B cell (primary cell): ENCODE results near the gene NUP155. TPM values are rescaled to one million over a fixed set of nuclear protein-coding genes. Genes with fewer than 3 reads are reported as not detected.

Source experiments
- ATAC-seq: fragments of 200-7000 bp; cut with Tn5 transposase; one replicate; pipeline ENCODE4 v1.10.0; 2021; ENCODE audit warnings: low read depth, mild to moderate bottlenecking, moderate number of reproducible peaks, moderate library complexity
- CTCF ChIA-PET: fragments of 350-600 bp; sonication (Branson Sonifier 250); formaldehyde crosslinking; loops from one replicate; lab custom pipeline; 2021; ENCODE audit warnings: antibody characterized with exemption, inconsistent platforms; lab: Charles Lee
- POLR2A ChIA-PET: fragments of 350-600 bp; sonication (Branson Sonifier 250); formaldehyde crosslinking; loops from one replicate; lab custom pipeline; 2021; ENCODE audit warnings: antibody characterized with exemption; lab: Charles Lee
- DNase-seq: peaks from one replicate; pipeline ENCODE4 v3.0.0; 2013
- H2AFZ ChIP-seq: 2 replicates; pipeline ENCODE4 v1.6.1; 2012; ENCODE audit warnings: mild to moderate bottlenecking, low read depth, low read length; ENCODE audit not compliant: insufficient read depth, poor library complexity, severe bottlenecking
- H3K27ac ChIP-seq, 2 donors: 1 replicate in 1 of 2; 2 replicates in 1 of 2; pipeline ENCODE4 v1.5.1; 2012 to 2013; ENCODE audit warnings: low read length in 2 of 2, mild to moderate bottlenecking in 2 of 2, moderate library complexity in 1 of 2
- H3K27me3 ChIP-seq, 4 experiments: fragments of 200-600 bp in 1 of 4; sonication (generic) in 1 of 4; replicated peaks in 1 of 4; 1 replicate in 2 of 4; 2 replicates in 2 of 4; pipeline versions ENCODE4 v1.6.1 to v1.7.0; 2013 to 2016; ENCODE audit warnings: low read length in 3 of 4, mild to moderate bottlenecking in 2 of 4, mixed read lengths in 1 of 4, moderate library complexity in 1 of 4; ENCODE audit not compliant: insufficient read depth in 4 of 4, control insufficient read depth in 3 of 4; ENCODE audit errors: control extremely low read depth in 1 of 4
- H3K36me3 ChIP-seq, 2 experiments: replicated peaks in 1 of 2; 1 replicate in 1 of 2; 2 replicates in 1 of 2; pipeline versions ENCODE4 v1.6.1 to v1.7.1; 2013; ENCODE audit warnings: low read length in 1 of 2; ENCODE audit not compliant: insufficient read depth in 2 of 2, control insufficient read depth in 1 of 2; ENCODE audit errors: control extremely low read depth in 1 of 2, extremely low read depth in 1 of 2
- H3K4me1 ChIP-seq, 2 donors: fragments of 200-600 bp in 1 of 2; sonication (generic) in 1 of 2; 1 replicate in 1 of 2; 2 replicates in 1 of 2; pipeline versions ENCODE4 v1.5.1 to v1.6.1; 2013 to 2017; ENCODE audit warnings: low read length in 2 of 2; ENCODE audit not compliant: control insufficient read depth in 2 of 2, insufficient read depth in 2 of 2
- H3K4me2 ChIP-seq: replicated peaks from 2 replicates; pipeline ENCODE3; 2012; ENCODE audit warnings: mild to moderate bottlenecking, low read depth, low read length; ENCODE audit not compliant: poor library complexity, severe bottlenecking
- H3K4me3 ChIP-seq, 5 experiments: fragments of 200-600 bp in 1 of 5; sonication (generic) in 1 of 5; 1 replicate in 3 of 5; 2 replicates in 2 of 5; pipeline versions ENCODE4 v1.5.1 to v1.7.0; 2011 to 2016; ENCODE audit warnings: low read length in 4 of 5, mild to moderate bottlenecking in 4 of 5, low read depth in 2 of 5, control low read depth in 1 of 5, moderate library complexity in 1 of 5; ENCODE audit not compliant: insufficient read depth in 1 of 5; ENCODE audit errors: control extremely low read depth in 1 of 5, extremely low read depth in 1 of 5
- H3K79me2 ChIP-seq: fragments of 200-600 bp; sonication (generic); one replicate; pipeline ENCODE4 v1.6.0; 2016; ENCODE audit warnings: low read length; ENCODE audit not compliant: control insufficient read depth, insufficient read depth
- H3K9ac ChIP-seq: fragments of 200-600 bp; sonication (generic); 2 replicates; pipeline ENCODE4 v1.6.1; 2017; ENCODE audit warnings: mild to moderate bottlenecking, low read length, moderate library complexity
- H3K9me3 ChIP-seq, 3 donors: one replicate each; pipeline versions ENCODE4 v1.6.1 to v1.7.1; 2013; ENCODE audit warnings: low read length in 2 of 3; ENCODE audit not compliant: control insufficient read depth in 2 of 3, insufficient read depth in 1 of 3; ENCODE audit errors: control extremely low read depth in 1 of 3
- H4K20me1 ChIP-seq: 2 replicates; pipeline ENCODE4 v1.6.0; 2012; ENCODE audit warnings: mild to moderate bottlenecking, low read length; ENCODE audit not compliant: insufficient read depth, control insufficient read depth, poor library complexity, severe bottlenecking
- H3K27ac Mint-ChIP-seq: one replicate; pipeline ENCODE4 v1.8.0; 2021; ENCODE audit warnings: mixed read lengths
- H3K27me3 Mint-ChIP-seq: one replicate; pipeline ENCODE4 v1.8.0; 2021; ENCODE audit warnings: mixed read lengths
- H3K4me1 Mint-ChIP-seq: one replicate; pipeline ENCODE4 v1.8.0; 2021; ENCODE audit warnings: mixed read lengths
- H3K4me3 Mint-ChIP-seq: one replicate; pipeline ENCODE4 v1.8.0; 2021; ENCODE audit warnings: mixed read lengths
- H3K9me3 Mint-ChIP-seq: one replicate; pipeline ENCODE4 v1.8.0; 2022; ENCODE audit warnings: mixed read lengths; ENCODE audit not compliant: insufficient read depth
- EZH2 ChIP-seq: IDR thresholded peaks from 2 replicates; pipeline ENCODE4 v1.6.1; 2012; ENCODE audit warnings: borderline replicate concordance, low read depth, mild to moderate bottlenecking, moderate library complexity, low read length; ENCODE audit not compliant: insufficient read depth, poor library complexity, severe bottlenecking
- WGBS: methylation state at CpG from one replicate; pipeline ENCODE4 v1.1.5; 2013; ENCODE audit warnings: missing lambda C conversion rate; ENCODE audit not compliant: insufficient coverage; 5-methylcytosine and 5-hydroxymethylcytosine counted together
- intact Hi-C: fragments of 100-400 bp; cut with micrococcal nuclease; formaldehyde crosslinking; loops from one replicate; pipeline ENCODE4 v1.10.0; 2022
- polyA plus RNA-seq: library from polyadenylated mRNA; depleted of rRNA; stranded (reverse); fragments of >200 nt; gene quantifications from 2 replicates; pipeline ENCODE4 v1.2.3, GENCODE V29; 2012
- total RNA-seq, 2 donors: library from RNA; stranded (reverse); fragments of 120-200 nt in 1 of 2; gene quantifications; 1 replicate in 1 of 2; 2 replicates in 1 of 2; pipeline versions ENCODE4 v1.2.3 to v1.2.4, GENCODE V29; 2013 to 2022
- TF ChIP-seq, protein P1 (sequence below): fragments of 200-600 bp; IDR thresholded peaks from one replicate; pipeline ENCODE4 v1.8.0; 2022; ENCODE audit warnings: antibody characterized with exemption, mild to moderate bottlenecking

Gene NUP155
- total and polyA plus RNA-seq, 2 donors (not counting 1 experiment from before 2014, with no cell fraction given) = 6.0 to 33.8 TPM

DNA sequence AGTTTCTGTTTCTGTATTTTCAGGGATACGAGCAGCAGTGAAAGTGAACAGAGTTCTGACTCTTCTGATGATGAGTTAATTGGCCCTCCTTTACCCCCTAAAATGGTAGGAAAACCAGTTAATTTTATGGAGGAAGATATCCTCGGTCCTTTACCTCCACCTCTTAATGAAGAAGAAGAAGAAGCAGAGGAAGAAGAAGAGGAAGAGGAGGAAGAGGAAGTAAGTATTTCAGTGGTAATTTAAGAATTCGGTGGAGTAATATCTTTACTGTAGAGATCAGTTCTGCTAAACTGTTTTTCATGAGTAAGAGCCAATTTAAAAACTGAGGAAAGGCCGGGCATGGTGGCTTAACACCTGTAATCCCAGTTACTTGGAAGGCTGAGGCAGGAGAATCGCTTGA, 25.4 kb upstream of the NUP155 start:
- intact Hi-C loops = no loop called here
- WGBS = 64% methylated on average over 3 of the region's 5 CpGs

DNA sequence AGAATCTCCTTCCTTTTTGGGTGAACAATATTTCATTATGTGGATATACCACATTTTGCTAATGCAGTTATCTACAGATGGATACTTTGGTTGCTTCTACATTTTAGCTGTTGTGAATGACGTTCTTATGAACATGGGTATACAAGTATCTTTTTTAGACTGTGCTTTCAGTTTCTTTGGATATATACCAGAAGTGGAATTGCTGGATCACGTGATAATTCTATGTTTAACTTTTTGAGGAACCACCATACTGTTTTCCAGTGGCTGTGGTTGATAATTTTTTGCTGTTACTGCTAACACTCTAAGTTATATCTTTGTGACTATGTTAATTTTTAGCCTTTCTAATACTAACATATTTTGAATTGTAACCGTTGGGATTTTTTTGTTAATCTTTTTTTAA, 20.7 kb upstream of the NUP155 start:
- Histone ChIP-seq H3K4me1 (no peaks in the 10 kb centered on the region), H3K9ac (no peak overlapping the region), H3K9me3 (no peaks in the 10 kb centered on the region), H3K36me3 (peaks cover 2 to 24% of the 10 kb centered on the region in 2 experiments), H3K4me3 (no peak overlapping the region), H4K20me1 (no peaks in the 10 kb centered on the region), H3K27ac (no peak overlapping the region), H3K4me2 (no peak overlapping the region), H3K79me2 (peaks cover 7% of the 10 kb centered on the region), H3K27me3 (no peaks in the 10 kb centered on the region), H2AFZ (no peak overlapping the region)
- Mint-ChIP-seq H3K27me3 (no peaks in the 10 kb centered on the region), H3K9me3 (no peaks in the 10 kb centered on the region), H3K27ac (no peak overlapping the region), H3K4me1 (no peaks in the 10 kb centered on the region), H3K4me3 (no peak overlapping the region)
- DNase-seq (no peak), ATAC-seq (no peak)
- intact Hi-C loops = no loop called here
- WGBS = no CpG with 5 or more reads among the region's 3 CpGs
- POLR2A ChIA-PET = no interaction called here
- CTCF ChIA-PET = no interaction called here
- TF ChIP-seq EZH2 = no peak
- TF ChIP-seq, protein P1, sequence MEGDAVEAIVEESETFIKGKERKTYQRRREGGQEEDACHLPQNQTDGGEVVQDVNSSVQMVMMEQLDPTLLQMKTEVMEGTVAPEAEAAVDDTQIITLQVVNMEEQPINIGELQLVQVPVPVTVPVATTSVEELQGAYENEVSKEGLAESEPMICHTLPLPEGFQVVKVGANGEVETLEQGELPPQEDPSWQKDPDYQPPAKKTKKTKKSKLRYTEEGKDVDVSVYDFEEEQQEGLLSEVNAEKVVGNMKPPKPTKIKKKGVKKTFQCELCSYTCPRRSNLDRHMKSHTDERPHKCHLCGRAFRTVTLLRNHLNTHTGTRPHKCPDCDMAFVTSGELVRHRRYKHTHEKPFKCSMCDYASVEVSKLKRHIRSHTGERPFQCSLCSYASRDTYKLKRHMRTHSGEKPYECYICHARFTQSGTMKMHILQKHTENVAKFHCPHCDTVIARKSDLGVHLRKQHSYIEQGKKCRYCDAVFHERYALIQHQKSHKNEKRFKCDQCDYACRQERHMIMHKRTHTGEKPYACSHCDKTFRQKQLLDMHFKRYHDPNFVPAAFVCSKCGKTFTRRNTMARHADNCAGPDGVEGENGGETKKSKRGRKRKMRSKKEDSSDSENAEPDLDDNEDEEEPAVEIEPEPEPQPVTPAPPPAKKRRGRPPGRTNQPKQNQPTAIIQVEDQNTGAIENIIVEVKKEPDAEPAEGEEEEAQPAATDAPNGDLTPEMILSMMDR = no peak

More for the DNA sequence above, 25.4 kb upstream of the NUP155 start:
- no peak overlapping the region for H3K4me3 ChIP-seq
- H3K9ac ChIP-seq = no peak overlapping the region
- H4K20me1 ChIP-seq = no peaks in the 10 kb centered on the region
- no peak for TF ChIP-seq EZH2
- TF ChIP-seq, protein P1 = no peak
- no peaks in the 10 kb centered on the region for H3K9me3 ChIP-seq
- no peak overlapping the region for H3K27ac Mint-ChIP-seq
- ChIA-PET POLR2A (no interaction called here), CTCF (no interaction called here)
- H3K4me1 ChIP-seq = no peaks in the 10 kb centered on the region
- H3K27me3 Mint-ChIP-seq = no peaks in the 10 kb centered on the region
- H3K4me3 Mint-ChIP-seq = no peak overlapping the region
- no peaks in the 10 kb centered on the region for H3K4me1 Mint-ChIP-seq
- no peaks in the 10 kb centered on the region for H3K9me3 Mint-ChIP-seq
- H3K36me3 ChIP-seq = peaks cover 2 to 32% of the 10 kb centered on the region in 2 experiments
- no peak overlapping the region for H3K4me2 ChIP-seq
- ATAC-seq (no peak), DNase-seq (no peak)
- H3K27ac ChIP-seq = no peak overlapping the region
- no peak overlapping the region for H2AFZ ChIP-seq
- peaks cover 3% of the 10 kb centered on the region for H3K79me2 ChIP-seq
- no peaks in the 10 kb centered on the region for H3K27me3 ChIP-seq
